Sigmoid colon (tissue), 3 donors: ENCODE results near the gene AP3S1.

ENCODE experiments used
- CTCF ChIP-seq, 4 experiments: fragments of 450-650 bp in 3 of 4; fragments of 200-600 bp in 1 of 4; IDR thresholded peaks; one replicate each; pipeline ENCODE4 v1.5.1; 2016 to 2019; ENCODE audit warnings: antibody characterized with exemption in 4 of 4, mild to moderate bottlenecking in 3 of 4, moderate library complexity in 2 of 4
- POLR2A ChIP-seq, 2 donors: fragments of 450-650 bp; IDR thresholded peaks; one replicate each; pipeline ENCODE4 v1.6.1; 2016; ENCODE audit warnings: antibody characterized with exemption in 2 of 2, mild to moderate bottlenecking in 2 of 2, moderate library complexity in 2 of 2

- TF ChIP-seq CTCF (IDR thresholded peaks at IDR 0.05), result no peak
- TF ChIP-seq POLR2A (IDR thresholded peaks at IDR 0.05), result no peak
Observed at GRCh38 chr5:115850744-115851416, 9.1 kb downstream of the AP3S1 start.
